ENCODE results near the gene SRPK1. TPM values are rescaled to one million over a fixed set of nuclear protein-coding genes. Genes with fewer than 3 reads are reported as not detected.

SRPK1 gene
- total and polyA plus RNA-seq, 8 donors: 34.1 to 47.0 (median 39.5) TPM

- H3K9me3 ChIP-seq: no peaks in the 10 kb centered on the region
- no peak overlapping the region for H3K4me3 ChIP-seq
- H3K27me3 ChIP-seq: no peaks in the 10 kb centered on the region
- ATAC-seq: no peak
- no peak for TF ChIP-seq CTCF (IDR thresholded peaks at IDR 0.05)
- no peak for DNase-seq
- no peaks in the 10 kb centered on the region for H3K4me1 ChIP-seq
- intact Hi-C loops (cut with DNase I): no loop called here
- no peak overlapping the region for H3K27ac ChIP-seq
- no peaks in the 10 kb centered on the region for H3K36me3 ChIP-seq
Measured at GRCh38 chr6:35955071-35955470, 34.2 kb upstream of the SRPK1 start.

- Histone ChIP-seq H3K4me1 (no peaks in the 10 kb centered on the region), H3K9me3 (no peaks in the 10 kb centered on the region), H3K4me3 (no peak overlapping the region), H3K36me3 (no peaks in the 10 kb centered on the region), H3K27ac (no peak overlapping the region), H3K27me3 (no peaks in the 10 kb centered on the region)
- intact Hi-C loops (cut with DNase I): no loop called here
- no peak for ATAC-seq
- no peak for DNase-seq
- no peak for TF ChIP-seq CTCF (IDR thresholded peaks at IDR 0.05)
Measured at GRCh38 chr6:35954333-35954732, 33.4 kb upstream of the SRPK1 start.

- intact Hi-C loops (cut with DNase I): no loop called here
- no peak for DNase-seq
- no peak overlapping the region for H3K4me3 ChIP-seq
- H3K4me1 ChIP-seq: no peaks in the 10 kb centered on the region
- H3K36me3 ChIP-seq: no peaks in the 10 kb centered on the region
- H3K27ac ChIP-seq: no peak overlapping the region
- H3K9me3 ChIP-seq: no peaks in the 10 kb centered on the region
- ATAC-seq: no peak
- TF ChIP-seq CTCF (IDR thresholded peaks at IDR 0.05): no peak
- H3K27me3 ChIP-seq: no peaks in the 10 kb centered on the region
Measured at GRCh38 chr6:35948725-35949124, 27.8 kb upstream of the SRPK1 start.

GRCh38 chr6:35945650-35946025 lies 24.7 kb upstream of the SRPK1 start:
- no peaks in the 10 kb centered on the region for H3K27me3 ChIP-seq
- ATAC-seq: no peak
- no peaks in the 10 kb centered on the region for H3K9me3 ChIP-seq
- H3K27ac ChIP-seq: no peak overlapping the region
- no peaks in the 10 kb centered on the region for H3K36me3 ChIP-seq
- no peak for TF ChIP-seq CTCF (IDR thresholded peaks at IDR 0.05)
- H3K4me1 ChIP-seq: no peaks in the 10 kb centered on the region
- DNase-seq: no peak
- no peak overlapping the region for H3K4me3 ChIP-seq
- intact Hi-C loops (cut with DNase I): no loop called here

- H3K4me1 ChIP-seq: no peaks in the 10 kb centered on the region
- DNase-seq (no peak), ATAC-seq (no peak)
- H3K27ac ChIP-seq: no peak overlapping the region
- no peak overlapping the region for H3K4me3 ChIP-seq
- H3K9me3 ChIP-seq: no peaks in the 10 kb centered on the region
- TF ChIP-seq CTCF (IDR thresholded peaks at IDR 0.05): no peak
- H3K27me3 ChIP-seq: no peaks in the 10 kb centered on the region
- intact Hi-C loops (cut with DNase I): no loop called here
- no peaks in the 10 kb centered on the region for H3K36me3 ChIP-seq
Measured at GRCh38 chr6:35943390-35943789, 22.5 kb upstream of the SRPK1 start.

All from left lung (tissue), 10 donors.